SU-DHL-6 (cell line): ENCODE data around the gene ADGRD1.

Source experiments
- EZH2phosphoT487 ChIP-seq: fragments of 200-600 bp; sonication (generic), shearing (Covaris generic); conservative IDR thresholded peaks from 2 replicates; pipeline ENCODE4 v1.6.1; 2018; ENCODE audit warnings: mild to moderate bottlenecking, antibody characterized with exemption, low read length, moderate library complexity, mixed read lengths
- TF ChIP-seq, protein P1 (sequence below): fragments of 200-600 bp; sonication (generic); IDR thresholded peaks from one replicate; pipeline ENCODE4 v1.5.1; 2017; ENCODE audit warnings: antibody characterized with exemption, mild to moderate bottlenecking, low read length, moderate library complexity; ENCODE audit not compliant: insufficient read depth, poor library complexity, severe bottlenecking

DNA sequence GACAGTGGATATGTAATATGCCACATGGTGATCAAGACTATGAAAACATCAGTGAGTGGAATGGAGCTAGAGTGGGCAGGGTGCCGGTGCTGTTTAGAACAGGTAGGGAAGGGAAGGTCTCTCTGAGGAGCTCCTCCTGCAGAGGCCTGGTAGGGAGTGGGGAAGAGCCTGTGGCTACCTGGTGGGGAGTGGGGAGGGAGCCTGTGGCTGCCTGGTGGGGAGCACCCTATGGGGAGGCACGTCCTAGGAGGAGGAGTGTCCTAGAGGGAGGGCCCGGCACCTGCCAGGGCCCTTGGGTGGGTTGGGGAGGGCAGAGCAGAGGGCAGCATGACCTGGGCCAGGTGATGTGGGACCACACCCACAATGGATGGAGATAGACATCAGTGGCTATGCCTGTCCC, 122.6 kb downstream of the ADGRD1 start:
- TF ChIP-seq, protein P1, sequence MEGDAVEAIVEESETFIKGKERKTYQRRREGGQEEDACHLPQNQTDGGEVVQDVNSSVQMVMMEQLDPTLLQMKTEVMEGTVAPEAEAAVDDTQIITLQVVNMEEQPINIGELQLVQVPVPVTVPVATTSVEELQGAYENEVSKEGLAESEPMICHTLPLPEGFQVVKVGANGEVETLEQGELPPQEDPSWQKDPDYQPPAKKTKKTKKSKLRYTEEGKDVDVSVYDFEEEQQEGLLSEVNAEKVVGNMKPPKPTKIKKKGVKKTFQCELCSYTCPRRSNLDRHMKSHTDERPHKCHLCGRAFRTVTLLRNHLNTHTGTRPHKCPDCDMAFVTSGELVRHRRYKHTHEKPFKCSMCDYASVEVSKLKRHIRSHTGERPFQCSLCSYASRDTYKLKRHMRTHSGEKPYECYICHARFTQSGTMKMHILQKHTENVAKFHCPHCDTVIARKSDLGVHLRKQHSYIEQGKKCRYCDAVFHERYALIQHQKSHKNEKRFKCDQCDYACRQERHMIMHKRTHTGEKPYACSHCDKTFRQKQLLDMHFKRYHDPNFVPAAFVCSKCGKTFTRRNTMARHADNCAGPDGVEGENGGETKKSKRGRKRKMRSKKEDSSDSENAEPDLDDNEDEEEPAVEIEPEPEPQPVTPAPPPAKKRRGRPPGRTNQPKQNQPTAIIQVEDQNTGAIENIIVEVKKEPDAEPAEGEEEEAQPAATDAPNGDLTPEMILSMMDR, result no peak
- TF ChIP-seq EZH2phosphoT487, result no peak
